OCI-LY1 (cell line): ENCODE results near the gene HYDIN.

Experiments used
- H2AFZ ChIP-seq: fragments of 200-600 bp; sonication (generic), shearing (Covaris generic); 2 replicates; pipeline ENCODE4 v1.6.0; 2014; ENCODE audit warnings: antibody characterized with exemption, mild to moderate bottlenecking, low read length
- H3F3A ChIP-seq: fragments of 200-600 bp; sonication (generic), shearing (Covaris generic); 2 replicates; pipeline ENCODE4 v1.6.0; 2014; ENCODE audit warnings: mild to moderate bottlenecking, antibody characterized with exemption, low read length, moderate library complexity; ENCODE audit not compliant: insufficient read depth
- H3K27ac ChIP-seq: fragments of 200-600 bp; sonication (generic); 2 replicates; pipeline ENCODE4 v1.5.1; 2014; ENCODE audit warnings: low read length, mixed run types, mild to moderate bottlenecking, low read depth; ENCODE audit not compliant: poor library complexity, severe bottlenecking
- H3K27me3 ChIP-seq: fragments of 200-600 bp; sonication (generic); 2 replicates; pipeline ENCODE4 v1.6.0; 2014; ENCODE audit warnings: antibody characterized with exemption, mild to moderate bottlenecking, low read length, moderate library complexity; ENCODE audit not compliant: insufficient read depth
- H3K36me3 ChIP-seq: fragments of 200-600 bp; sonication (generic); 2 replicates; pipeline ENCODE4 v1.6.1; 2014; ENCODE audit warnings: mild to moderate bottlenecking, antibody characterized with exemption, low read length, moderate library complexity, mixed read lengths; ENCODE audit not compliant: insufficient read depth
- H3K4me1 ChIP-seq: fragments of 200-600 bp; sonication (generic); 2 replicates; pipeline ENCODE4 v1.5.1; 2014; ENCODE audit warnings: mild to moderate bottlenecking, low read length, moderate library complexity; ENCODE audit not compliant: insufficient read depth, severe bottlenecking
- H3K4me2 ChIP-seq: fragments of 200-600 bp; sonication (generic), shearing (Covaris generic); 2 replicates; pipeline ENCODE4 v1.6.1; 2014; ENCODE audit warnings: low read length
- H3K4me3 ChIP-seq: fragments of 200-600 bp; sonication (generic); 2 replicates; pipeline ENCODE4 v1.5.1; 2014; ENCODE audit warnings: low read length, low read depth, mild to moderate bottlenecking, mixed read lengths; ENCODE audit not compliant: poor library complexity, severe bottlenecking
- H3K79me2 ChIP-seq: fragments of 200-600 bp; shearing (Covaris generic); 2 replicates; pipeline ENCODE4 v1.6.1; 2016; ENCODE audit warnings: mixed run types, low read length, mixed read lengths; ENCODE audit not compliant: insufficient read depth
- H3K9ac ChIP-seq: fragments of 200-600 bp; sonication (generic), shearing (Covaris generic); 2 replicates; pipeline ENCODE4 v1.6.1; 2014; ENCODE audit warnings: mild to moderate bottlenecking, low read length, mixed read lengths
- H3K9me2 ChIP-seq: fragments of 200-600 bp; sonication (generic), shearing (Covaris generic); 2 replicates; pipeline ENCODE4 v1.6.1; 2014; ENCODE audit warnings: low read depth, mild to moderate bottlenecking, low read length, mixed read lengths
- H3K9me3 ChIP-seq: fragments of 200-600 bp; shearing (Covaris generic); 2 replicates; pipeline ENCODE4 v1.6.1; 2014; ENCODE audit warnings: low read length, mixed read lengths
- H4K20me1 ChIP-seq: fragments of 200-600 bp; sonication (generic), shearing (Covaris generic); 2 replicates; pipeline ENCODE4 v1.6.0; 2016; ENCODE audit warnings: mild to moderate bottlenecking, low read length; ENCODE audit not compliant: insufficient read depth
- EZH2 ChIP-seq: fragments of 200-600 bp; sonication (generic), shearing (Covaris generic); IDR thresholded peaks from 2 replicates; pipeline ENCODE4 v1.8.0; 2017; ENCODE audit warnings: borderline replicate concordance, mixed run types, mild to moderate bottlenecking, antibody characterized with exemption, low read length, moderate library complexity, mixed read lengths
- TF ChIP-seq, protein P1 (sequence below): fragments of 200-600 bp; sonication (generic), shearing (Covaris generic); IDR thresholded peaks from 2 replicates; pipeline ENCODE4 v1.5.1; 2017; ENCODE audit warnings: mild to moderate bottlenecking, antibody characterized with exemption, low read length, moderate library complexity, mixed read lengths

HYDIN gene

DNA sequence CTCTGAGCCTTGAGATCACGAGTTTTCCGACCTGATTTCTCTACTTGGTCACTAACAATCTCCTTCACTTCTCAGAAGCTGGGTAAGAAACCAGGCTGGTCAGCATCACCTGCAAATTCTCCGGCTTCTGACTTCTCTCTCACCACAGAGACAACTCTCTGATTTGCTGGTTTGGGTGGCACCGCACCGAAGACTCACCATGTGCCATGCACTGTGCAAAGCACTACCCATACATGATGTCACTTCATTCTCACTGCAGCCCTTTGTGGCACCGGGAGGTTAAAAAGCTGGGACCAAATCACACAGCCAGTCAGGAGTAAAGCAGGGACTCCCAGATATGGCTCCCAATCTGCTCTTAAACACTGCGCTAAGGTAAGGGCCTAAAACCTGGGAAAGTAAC, 430.2 kb downstream of the HYDIN start:
- H3F3A ChIP-seq, result no peaks in the 10 kb centered on the region
- H3K9me3 ChIP-seq, result no peaks in the 10 kb centered on the region
- peaks cover 32% of the 10 kb centered on the region for H3K4me1 ChIP-seq
- H3K9me2 ChIP-seq, result no peaks in the 10 kb centered on the region
- peaks cover 17% of the 10 kb centered on the region for H3K79me2 ChIP-seq
- peaks cover 8% of the 10 kb centered on the region; the same call in 1 of the 2 replicates for H3K36me3 ChIP-seq
- H3K27ac ChIP-seq, result no peak overlapping the region
- no peaks in the 10 kb centered on the region for H4K20me1 ChIP-seq
- H3K27me3 ChIP-seq, result no peaks in the 10 kb centered on the region
- H2AFZ ChIP-seq, result no peak overlapping the region
- H3K4me3 ChIP-seq, result peak overlapping the region; percentile 91
- peak overlapping the region; percentile 97 for H3K4me2 ChIP-seq
- TF ChIP-seq, protein P1, sequence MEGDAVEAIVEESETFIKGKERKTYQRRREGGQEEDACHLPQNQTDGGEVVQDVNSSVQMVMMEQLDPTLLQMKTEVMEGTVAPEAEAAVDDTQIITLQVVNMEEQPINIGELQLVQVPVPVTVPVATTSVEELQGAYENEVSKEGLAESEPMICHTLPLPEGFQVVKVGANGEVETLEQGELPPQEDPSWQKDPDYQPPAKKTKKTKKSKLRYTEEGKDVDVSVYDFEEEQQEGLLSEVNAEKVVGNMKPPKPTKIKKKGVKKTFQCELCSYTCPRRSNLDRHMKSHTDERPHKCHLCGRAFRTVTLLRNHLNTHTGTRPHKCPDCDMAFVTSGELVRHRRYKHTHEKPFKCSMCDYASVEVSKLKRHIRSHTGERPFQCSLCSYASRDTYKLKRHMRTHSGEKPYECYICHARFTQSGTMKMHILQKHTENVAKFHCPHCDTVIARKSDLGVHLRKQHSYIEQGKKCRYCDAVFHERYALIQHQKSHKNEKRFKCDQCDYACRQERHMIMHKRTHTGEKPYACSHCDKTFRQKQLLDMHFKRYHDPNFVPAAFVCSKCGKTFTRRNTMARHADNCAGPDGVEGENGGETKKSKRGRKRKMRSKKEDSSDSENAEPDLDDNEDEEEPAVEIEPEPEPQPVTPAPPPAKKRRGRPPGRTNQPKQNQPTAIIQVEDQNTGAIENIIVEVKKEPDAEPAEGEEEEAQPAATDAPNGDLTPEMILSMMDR, result no peak
- no peak for TF ChIP-seq EZH2
- peak overlapping the region; percentile 82 for H3K9ac ChIP-seq

DNA sequence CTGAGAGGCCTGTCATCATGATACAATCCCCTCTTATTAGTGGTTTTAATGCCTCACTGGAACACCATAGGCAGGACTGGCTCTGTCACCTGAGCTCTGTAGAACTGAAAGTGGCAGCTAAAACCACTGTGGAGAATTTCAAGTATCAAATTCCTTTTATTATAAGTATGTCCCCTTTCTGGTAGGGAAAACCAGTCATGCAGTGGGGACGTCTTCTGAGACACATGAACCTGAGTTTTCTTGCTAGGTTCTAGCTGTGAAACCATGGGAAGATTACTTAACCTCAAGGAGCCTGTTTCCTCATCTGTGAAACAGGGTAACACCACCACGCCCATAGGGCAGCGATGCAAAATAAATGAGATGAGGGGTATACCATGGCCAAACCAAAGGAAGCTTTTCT, 434.2 kb downstream of the HYDIN start:
- Histone ChIP-seq H3K4me2 (no peak overlapping the region), H3K79me2 (peaks cover 33% of the 10 kb centered on the region), H3K9ac (no peak overlapping the region), H3K27ac (no peak overlapping the region), H3F3A (no peaks in the 10 kb centered on the region), H2AFZ (no peak overlapping the region), H3K27me3 (no peaks in the 10 kb centered on the region), H3K4me1 (peaks cover 49% of the 10 kb centered on the region), H3K4me3 (no peak overlapping the region), H3K36me3 (peaks cover 8% of the 10 kb centered on the region; the same call in 1 of the 2 replicates), H3K9me3 (no peaks in the 10 kb centered on the region), H3K9me2 (no peaks in the 10 kb centered on the region), H4K20me1 (no peaks in the 10 kb centered on the region)
- no peak for TF ChIP-seq EZH2
- TF ChIP-seq, protein P1, result no peak

DNA sequence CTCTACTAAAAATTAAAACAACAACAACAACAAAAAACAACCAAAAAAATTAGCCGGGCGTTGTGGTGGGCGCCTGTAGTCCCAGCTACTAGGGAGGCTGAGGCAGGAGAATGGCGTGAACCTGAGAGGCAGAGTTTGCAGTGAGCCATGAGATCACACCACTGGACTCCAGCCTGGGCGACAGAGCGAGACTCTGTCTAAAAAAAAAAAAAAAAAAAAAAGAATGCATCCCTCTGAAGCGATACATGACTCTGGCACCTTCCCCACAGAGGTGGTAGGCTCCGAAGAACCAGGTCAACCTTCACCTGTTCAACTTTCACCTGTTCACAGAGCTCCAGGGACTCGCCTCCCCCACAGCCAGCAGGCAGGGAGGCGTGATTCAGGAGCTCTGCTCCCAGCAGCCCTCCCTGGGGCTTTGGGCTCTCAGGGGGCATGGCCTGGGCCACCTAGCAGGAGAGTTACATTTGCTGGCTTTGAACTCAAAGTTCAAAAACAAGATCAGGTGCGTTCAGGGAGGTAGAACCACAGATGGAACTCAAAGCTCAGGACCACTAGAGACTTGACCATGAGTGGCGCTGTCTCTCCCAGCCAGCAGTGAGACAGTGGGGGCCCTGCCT, 435.1 kb downstream of the HYDIN start:
- H3K4me1 ChIP-seq, result peaks cover 45% of the 10 kb centered on the region
- H3K9ac ChIP-seq, result no peak overlapping the region; the same call in 1 of the 2 replicates
- H3K27me3 ChIP-seq, result no peaks in the 10 kb centered on the region
- H2AFZ ChIP-seq, result no peak overlapping the region
- H3K4me2 ChIP-seq, result no peak overlapping the region; the same call in 1 of the 2 replicates
- peaks cover 32% of the 10 kb centered on the region for H3K79me2 ChIP-seq
- no peaks in the 10 kb centered on the region for H3K9me3 ChIP-seq
- H3K27ac ChIP-seq, result no peak overlapping the region
- H3K9me2 ChIP-seq, result no peaks in the 10 kb centered on the region
- peaks cover 8% of the 10 kb centered on the region; the same call in 1 of the 2 replicates for H3K36me3 ChIP-seq
- no peaks in the 10 kb centered on the region for H3F3A ChIP-seq
- TF ChIP-seq EZH2, result no peak
- TF ChIP-seq, protein P1, result peak; percentile 11; the same call in 1 of the 2 replicates
- H4K20me1 ChIP-seq, result no peaks in the 10 kb centered on the region
- H3K4me3 ChIP-seq, result no peak overlapping the region
